Measurements from ENCODE around the gene SRD5A1. TPM values are rescaled to one million over a fixed set of nuclear protein-coding genes. Genes with fewer than 3 reads are reported as not detected.

SRD5A1 gene
- total RNA-seq, 1 experiment from 2014 or later, result 29.9 TPM

GRCh38 chr5:6674886-6675285 lies 41.6 kb downstream of the SRD5A1 start:
- no CpG with 5 or more reads among the region's 10 CpGs for WGBS (ENCODE audit: extremely low coverage, insufficient read length, low lambda C conversion rate)
- peaks cover 4% of the 10 kb centered on the region for H4K20me1 ChIP-seq (ENCODE audit: control insufficient read depth, insufficient read depth, insufficient read length)
- peaks cover 10 to 24% of the 10 kb centered on the region in 2 experiments for H3K9me3 Mint-ChIP-seq
- H3K4me3 Mint-ChIP-seq, result no peak overlapping the region
- no peaks in the 10 kb centered on the region; the same call in 1 of the 2 replicates for H3K79me2 ChIP-seq (ENCODE audit: insufficient read depth, low read length)
- no peak overlapping the region for H2BK12ac ChIP-seq (ENCODE audit: insufficient read length, low read depth, low read length)
- no peak overlapping the region for H2AK5ac ChIP-seq (ENCODE audit: insufficient read length, low read length)
- no peak overlapping the region for H3K18ac ChIP-seq (ENCODE audit: insufficient read length, low read depth, low read length)
- no peak overlapping the region for H3K9ac ChIP-seq (ENCODE audit: extremely low read depth, insufficient read length, low read length)
- H3K23ac ChIP-seq (ENCODE audit: insufficient read length, low read depth, low read length), result no peak overlapping the region
- H3K23me2 ChIP-seq (ENCODE audit: insufficient read length, low read depth, low read length, poor library complexity, severe bottlenecking), result no peaks in the 10 kb centered on the region
- H3K79me1 ChIP-seq (ENCODE audit: insufficient read depth, low read depth, low read length, poor library complexity, severe bottlenecking), result no peaks in the 10 kb centered on the region
- H3K27ac Mint-ChIP-seq, result no peak overlapping the region
- H2BK15ac ChIP-seq (ENCODE audit: low read depth, low read length), result no peak overlapping the region
- no peak for TF ChIP-seq CTCF (conservative IDR thresholded peaks at IDR 0.05)
- no peak overlapping the region for H3K4me2 ChIP-seq (ENCODE audit: insufficient read depth, insufficient read length, low read length)
- H3K27me3 ChIP-seq (ENCODE audit: insufficient read depth, low read length), result no peaks in the 10 kb centered on the region; the same call in 1 of the 2 replicates
- no peak overlapping the region for H4K91ac ChIP-seq (ENCODE audit: insufficient read length, low read depth, low read length)
- no peak overlapping the region for H2BK5ac ChIP-seq (ENCODE audit: insufficient read length, low read length)
- peaks cover 24 to 50% (median 38%) of the 10 kb centered on the region in 3 experiments for H3K36me3 Mint-ChIP-seq (ENCODE audit: insufficient read depth in 1 of 3, low read depth in 3 of 3)
- no peak overlapping the region for H3K56ac ChIP-seq (ENCODE audit: insufficient read length, low read depth, low read length)
- DNase-seq, result no peak
- peaks cover 4% of the 10 kb centered on the region for H3K27me3 Mint-ChIP-seq (ENCODE audit: low read depth)
- no peak overlapping the region for H2AFZ ChIP-seq (ENCODE audit: low read length)
- H3K9me3 ChIP-seq (ENCODE audit: control insufficient read depth, low read depth, low read length), result peaks cover 6% of the 10 kb centered on the region
- H3K4me1 Mint-ChIP-seq, result no peaks in the 10 kb centered on the region
- H4K8ac ChIP-seq (replicated peaks; ENCODE audit: insufficient read length, low read depth, low read length), result no peak overlapping the region
- H3K27ac ChIP-seq (ENCODE audit: insufficient read length, low read depth, low read length), result no peak overlapping the region
- no peaks in the 10 kb centered on the region for H3K4me1 ChIP-seq (ENCODE audit: insufficient read depth, low read length)
- H2BK120ac ChIP-seq (ENCODE audit: low read depth, low read length, poor library complexity, severe bottlenecking), result no peak overlapping the region
- no peak overlapping the region for H3T11ph ChIP-seq (ENCODE audit: low read length)
- H3K14ac ChIP-seq (ENCODE audit: insufficient read depth, low read length), result no peak overlapping the region
- no peak overlapping the region for H4K5ac ChIP-seq (ENCODE audit: insufficient read length, low read depth, low read length)
- H3K4ac ChIP-seq (ENCODE audit: low read depth, low read length), result no peak overlapping the region
- no peak overlapping the region for H2BK20ac ChIP-seq (ENCODE audit: low read depth, low read length, poor library complexity, severe bottlenecking)

All from H9 (cell line).